Lower leg skin (tissue), 3 donors: ENCODE data around the gene SDHC.

Source experiments
- POLR2A ChIP-seq, 2 donors: fragments of 450-650 bp; IDR thresholded peaks; one replicate each; pipeline ENCODE4 v1.6.1; 2016 to 2017; ENCODE audit warnings: antibody characterized with exemption in 2 of 2, mild to moderate bottlenecking in 1 of 2, moderate library complexity in 1 of 2
- TF ChIP-seq, protein P1 (sequence below), 3 donors: fragments of 450-650 bp; IDR thresholded peaks; one replicate each; pipeline ENCODE4 v1.5.1; 2016; ENCODE audit warnings: antibody characterized with exemption in 3 of 3, mild to moderate bottlenecking in 3 of 3, moderate library complexity in 2 of 3

DNA sequence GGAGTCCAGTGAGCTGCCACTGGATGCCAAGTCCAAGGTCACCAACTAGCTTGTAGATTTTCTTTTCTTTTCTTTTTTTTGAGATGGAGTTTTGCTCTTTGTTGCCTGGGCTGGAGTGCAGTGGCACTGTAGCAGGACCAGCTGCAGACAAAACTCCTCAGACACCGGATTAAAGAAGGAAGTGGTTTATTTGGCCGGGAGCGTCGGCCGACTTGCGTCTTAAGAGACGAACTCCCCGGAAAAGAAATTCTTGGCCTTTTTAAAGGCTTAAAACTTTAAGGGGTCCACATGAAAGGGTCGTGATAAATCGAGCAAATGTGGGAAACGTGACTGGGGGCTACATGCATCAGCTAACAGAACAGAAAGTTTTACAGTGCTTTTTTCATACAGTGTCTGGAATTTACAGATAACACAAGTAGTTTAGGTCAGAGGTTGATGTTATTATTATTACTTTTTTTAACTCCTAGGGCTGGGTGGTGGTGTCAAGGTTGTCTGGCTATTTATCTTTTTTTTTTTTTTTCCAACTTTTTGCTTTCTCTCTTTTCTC is 89.9 kb downstream of the SDHC start:
- TF ChIP-seq, protein P1, sequence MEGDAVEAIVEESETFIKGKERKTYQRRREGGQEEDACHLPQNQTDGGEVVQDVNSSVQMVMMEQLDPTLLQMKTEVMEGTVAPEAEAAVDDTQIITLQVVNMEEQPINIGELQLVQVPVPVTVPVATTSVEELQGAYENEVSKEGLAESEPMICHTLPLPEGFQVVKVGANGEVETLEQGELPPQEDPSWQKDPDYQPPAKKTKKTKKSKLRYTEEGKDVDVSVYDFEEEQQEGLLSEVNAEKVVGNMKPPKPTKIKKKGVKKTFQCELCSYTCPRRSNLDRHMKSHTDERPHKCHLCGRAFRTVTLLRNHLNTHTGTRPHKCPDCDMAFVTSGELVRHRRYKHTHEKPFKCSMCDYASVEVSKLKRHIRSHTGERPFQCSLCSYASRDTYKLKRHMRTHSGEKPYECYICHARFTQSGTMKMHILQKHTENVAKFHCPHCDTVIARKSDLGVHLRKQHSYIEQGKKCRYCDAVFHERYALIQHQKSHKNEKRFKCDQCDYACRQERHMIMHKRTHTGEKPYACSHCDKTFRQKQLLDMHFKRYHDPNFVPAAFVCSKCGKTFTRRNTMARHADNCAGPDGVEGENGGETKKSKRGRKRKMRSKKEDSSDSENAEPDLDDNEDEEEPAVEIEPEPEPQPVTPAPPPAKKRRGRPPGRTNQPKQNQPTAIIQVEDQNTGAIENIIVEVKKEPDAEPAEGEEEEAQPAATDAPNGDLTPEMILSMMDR (IDR thresholded peaks at IDR 0.05) = no peak
- TF ChIP-seq POLR2A (IDR thresholded peaks at IDR 0.05) = no peak
